ENCODE results near the gene SH2D4B. TPM values are rescaled to one million over a fixed set of nuclear protein-coding genes. Genes with fewer than 3 reads are reported as not detected.

The SH2D4B gene
- total RNA-seq, 1 experiment from 2014 or later, result not detected

GRCh38 chr10:80686734-80687475 is 149.2 kb downstream of the SH2D4B start:
- ChIA-PET POLR2A (ENCODE audit: unreplicated experiment) (no interaction called here), CTCF (no interaction called here)
- Histone ChIP-seq H3K79me2 (ENCODE audit: low read length) (no peaks in the 10 kb centered on the region), H3F3A (ENCODE audit: low read length, unreplicated experiment) (no peaks in the 10 kb centered on the region), H3K27ac (ENCODE audit: low read length) (no peak overlapping the region), H3K9ac (ENCODE audit: low read length) (no peak overlapping the region), H3K9me2 (replicated peaks; ENCODE audit: low read length) (no peaks in the 10 kb centered on the region), H3K4me2 (ENCODE audit: low read length) (no peak overlapping the region), H4K20me1 (ENCODE audit: low read length) (no peaks in the 10 kb centered on the region), H3K4me1 (ENCODE audit: insufficient read depth, low read length) (no peaks in the 10 kb centered on the region), H3K27me3 (ENCODE audit: low read length) (no peaks in the 10 kb centered on the region), H3K9me3 (ENCODE audit: low read length) (no peaks in the 10 kb centered on the region), H2AFZ (ENCODE audit: low read length) (no peak overlapping the region), H3K36me3 (ENCODE audit: low read depth, low read length) (no peaks in the 10 kb centered on the region), H3K4me3 (ENCODE audit: low read length) (no peak overlapping the region)
- BruUV-seq (replicated peaks), result no TSS peak
- ATAC-seq (no peak), DNase-seq (no peak)
- intact Hi-C loops (cut with micrococcal nuclease), result no loop called here
- TF ChIP-seq, protein P1, sequence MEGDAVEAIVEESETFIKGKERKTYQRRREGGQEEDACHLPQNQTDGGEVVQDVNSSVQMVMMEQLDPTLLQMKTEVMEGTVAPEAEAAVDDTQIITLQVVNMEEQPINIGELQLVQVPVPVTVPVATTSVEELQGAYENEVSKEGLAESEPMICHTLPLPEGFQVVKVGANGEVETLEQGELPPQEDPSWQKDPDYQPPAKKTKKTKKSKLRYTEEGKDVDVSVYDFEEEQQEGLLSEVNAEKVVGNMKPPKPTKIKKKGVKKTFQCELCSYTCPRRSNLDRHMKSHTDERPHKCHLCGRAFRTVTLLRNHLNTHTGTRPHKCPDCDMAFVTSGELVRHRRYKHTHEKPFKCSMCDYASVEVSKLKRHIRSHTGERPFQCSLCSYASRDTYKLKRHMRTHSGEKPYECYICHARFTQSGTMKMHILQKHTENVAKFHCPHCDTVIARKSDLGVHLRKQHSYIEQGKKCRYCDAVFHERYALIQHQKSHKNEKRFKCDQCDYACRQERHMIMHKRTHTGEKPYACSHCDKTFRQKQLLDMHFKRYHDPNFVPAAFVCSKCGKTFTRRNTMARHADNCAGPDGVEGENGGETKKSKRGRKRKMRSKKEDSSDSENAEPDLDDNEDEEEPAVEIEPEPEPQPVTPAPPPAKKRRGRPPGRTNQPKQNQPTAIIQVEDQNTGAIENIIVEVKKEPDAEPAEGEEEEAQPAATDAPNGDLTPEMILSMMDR (conservative IDR thresholded peaks at IDR 0.05; ENCODE audit: low read depth, low read length), result no peak
- TF ChIP-seq EZH2phosphoT487 (IDR thresholded peaks at IDR 0.05; ENCODE audit: borderline replicate concordance, low read length) (no peak), EZH2 (IDR thresholded peaks at IDR 0.05; ENCODE audit: low read length, unreplicated experiment) (no peak)

DNA sequence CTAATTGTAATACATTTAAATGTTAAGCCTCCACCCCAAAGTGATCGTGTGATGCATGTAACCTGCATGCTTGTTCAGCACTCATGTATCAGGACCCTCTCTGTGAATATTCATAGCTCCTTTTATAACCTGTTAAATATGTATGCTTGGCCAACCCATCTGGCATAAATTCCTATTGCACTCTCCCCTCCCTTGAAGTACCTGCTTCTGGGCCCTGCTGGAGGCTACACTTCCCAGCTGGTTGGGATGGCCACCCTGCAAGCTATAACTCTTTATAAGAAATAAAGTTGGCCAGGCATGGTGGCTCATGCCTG is 149.7 kb downstream of the SH2D4B start:
- POLR2A ChIA-PET (ENCODE audit: unreplicated experiment), result no interaction called here

GRCh38 chr10:80690434-80690833 is 152.7 kb downstream of the SH2D4B start:
- Histone ChIP-seq H2AFZ (ENCODE audit: low read length) (no peak overlapping the region), H3K9me3 (ENCODE audit: low read length) (no peaks in the 10 kb centered on the region), H3K79me2 (ENCODE audit: low read length) (no peaks in the 10 kb centered on the region), H3K4me2 (ENCODE audit: low read length) (no peak overlapping the region), H3F3A (ENCODE audit: low read length, unreplicated experiment) (no peaks in the 10 kb centered on the region), H3K4me1 (ENCODE audit: insufficient read depth, low read length) (no peaks in the 10 kb centered on the region), H3K27ac (ENCODE audit: low read length) (no peak overlapping the region), H4K20me1 (ENCODE audit: low read length) (no peaks in the 10 kb centered on the region), H3K36me3 (ENCODE audit: low read depth, low read length) (no peaks in the 10 kb centered on the region), H3K9ac (ENCODE audit: low read length) (no peak overlapping the region), H3K4me3 (ENCODE audit: low read length) (no peak overlapping the region), H3K9me2 (replicated peaks; ENCODE audit: low read length) (no peaks in the 10 kb centered on the region), H3K27me3 (ENCODE audit: low read length) (no peaks in the 10 kb centered on the region)
- TF ChIP-seq EZH2 (IDR thresholded peaks at IDR 0.05; ENCODE audit: low read length, unreplicated experiment) (no peak), EZH2phosphoT487 (IDR thresholded peaks at IDR 0.05; ENCODE audit: borderline replicate concordance, low read length) (no peak)
- TF ChIP-seq, protein P1 (conservative IDR thresholded peaks at IDR 0.05; ENCODE audit: low read depth, low read length), result no peak
- ChIA-PET POLR2A (ENCODE audit: unreplicated experiment) (no interaction called here), CTCF (no interaction called here)
- BruUV-seq (replicated peaks), result no TSS peak
- no peak for DNase-seq
- intact Hi-C loops (cut with micrococcal nuclease), result loop anchor here (10.0 kb wide), 1 partner anchor 324 kb away; no protein-coding TSS in a partner anchor
- no peak for ATAC-seq

More for the DNA sequence above, 149.7 kb downstream of the SH2D4B start:
- H2AFZ ChIP-seq (ENCODE audit: low read length), result no peak overlapping the region
- no peak overlapping the region for H3K4me3 ChIP-seq (ENCODE audit: low read length)
- CTCF ChIA-PET, result no interaction called here
- H3K79me2 ChIP-seq (ENCODE audit: low read length), result no peaks in the 10 kb centered on the region
- H3K27ac ChIP-seq (ENCODE audit: low read length), result no peak overlapping the region
- ATAC-seq (no peak), DNase-seq (no peak)
- BruUV-seq (replicated peaks), result no TSS peak
- no peaks in the 10 kb centered on the region for H4K20me1 ChIP-seq (ENCODE audit: low read length)
- no peak overlapping the region for H3K4me2 ChIP-seq (ENCODE audit: low read length)
- no peaks in the 10 kb centered on the region for H3F3A ChIP-seq (ENCODE audit: low read length, unreplicated experiment)
- no peaks in the 10 kb centered on the region for H3K4me1 ChIP-seq (ENCODE audit: insufficient read depth, low read length)
- TF ChIP-seq EZH2 (IDR thresholded peaks at IDR 0.05; ENCODE audit: low read length, unreplicated experiment), result no peak
- TF ChIP-seq, protein P1 (conservative IDR thresholded peaks at IDR 0.05; ENCODE audit: low read depth, low read length), result no peak
- TF ChIP-seq EZH2phosphoT487 (IDR thresholded peaks at IDR 0.05; ENCODE audit: borderline replicate concordance, low read length), result no peak
- no peaks in the 10 kb centered on the region for H3K9me2 ChIP-seq (replicated peaks; ENCODE audit: low read length)
- H3K27me3 ChIP-seq (ENCODE audit: low read length), result no peaks in the 10 kb centered on the region
- intact Hi-C loops (cut with micrococcal nuclease), result no loop called here
- H3K36me3 ChIP-seq (ENCODE audit: low read depth, low read length), result no peaks in the 10 kb centered on the region
- H3K9ac ChIP-seq (ENCODE audit: low read length), result no peak overlapping the region
- H3K9me3 ChIP-seq (ENCODE audit: low read length), result no peaks in the 10 kb centered on the region

Measured in PC-3 (cell line).